ENCODE measurements around the gene KCNC4.

DNA sequence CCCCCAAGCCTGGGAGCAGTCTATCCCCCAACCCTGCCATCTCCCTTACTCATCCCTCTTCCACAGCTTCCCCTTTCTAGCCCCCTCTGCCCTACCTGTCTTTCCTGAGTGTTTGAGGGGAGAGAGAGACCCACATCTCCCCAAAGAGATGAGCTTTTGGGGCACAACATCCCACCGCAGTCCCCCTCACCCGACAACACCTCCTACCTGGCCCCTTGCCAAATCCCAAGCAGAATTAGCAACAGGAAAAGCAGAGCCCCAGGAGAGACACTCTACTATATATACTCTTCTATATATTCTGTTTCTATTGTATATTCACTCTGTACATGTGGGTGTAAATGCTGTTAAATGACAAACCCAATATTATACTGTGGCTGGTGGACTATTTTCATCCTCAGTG lies 9.9 kb upstream of the KCNC4 start:
- TF ChIP-seq, protein P1, sequence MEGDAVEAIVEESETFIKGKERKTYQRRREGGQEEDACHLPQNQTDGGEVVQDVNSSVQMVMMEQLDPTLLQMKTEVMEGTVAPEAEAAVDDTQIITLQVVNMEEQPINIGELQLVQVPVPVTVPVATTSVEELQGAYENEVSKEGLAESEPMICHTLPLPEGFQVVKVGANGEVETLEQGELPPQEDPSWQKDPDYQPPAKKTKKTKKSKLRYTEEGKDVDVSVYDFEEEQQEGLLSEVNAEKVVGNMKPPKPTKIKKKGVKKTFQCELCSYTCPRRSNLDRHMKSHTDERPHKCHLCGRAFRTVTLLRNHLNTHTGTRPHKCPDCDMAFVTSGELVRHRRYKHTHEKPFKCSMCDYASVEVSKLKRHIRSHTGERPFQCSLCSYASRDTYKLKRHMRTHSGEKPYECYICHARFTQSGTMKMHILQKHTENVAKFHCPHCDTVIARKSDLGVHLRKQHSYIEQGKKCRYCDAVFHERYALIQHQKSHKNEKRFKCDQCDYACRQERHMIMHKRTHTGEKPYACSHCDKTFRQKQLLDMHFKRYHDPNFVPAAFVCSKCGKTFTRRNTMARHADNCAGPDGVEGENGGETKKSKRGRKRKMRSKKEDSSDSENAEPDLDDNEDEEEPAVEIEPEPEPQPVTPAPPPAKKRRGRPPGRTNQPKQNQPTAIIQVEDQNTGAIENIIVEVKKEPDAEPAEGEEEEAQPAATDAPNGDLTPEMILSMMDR (IDR thresholded peaks at IDR 0.05) = no peak
- TF ChIP-seq POLR2A (IDR thresholded peaks at IDR 0.05) (no peak), POLR2AphosphoS5 (IDR thresholded peaks at IDR 0.05) (no peak)
